HL-60 (cell line): ENCODE data around the gene AKR1C2.

ENCODE experiments used
- CTCF ChIP-seq: IDR thresholded peaks from one replicate; pipeline ENCODE4 v1.5.1; 2011; ENCODE audit warnings: low read length, control low read depth, inconsistent platforms; ENCODE audit not compliant: insufficient read depth
- POLR2AphosphoS5 ChIP-seq: IDR thresholded peaks from 2 replicates; pipeline ENCODE4 v1.6.1; 2012; ENCODE audit warnings: low read depth
- SPI1 ChIP-seq: IDR thresholded peaks from 2 replicates; pipeline ENCODE4 v1.6.1; 2012; ENCODE audit warnings: low read depth, mild to moderate bottlenecking, borderline replicate concordance
- TF ChIP-seq, protein P1 (sequence below): IDR thresholded peaks from 2 replicates; pipeline ENCODE4 v1.6.1; 2012; ENCODE audit warnings: low read depth; ENCODE audit not compliant: insufficient replicate concordance

DNA sequence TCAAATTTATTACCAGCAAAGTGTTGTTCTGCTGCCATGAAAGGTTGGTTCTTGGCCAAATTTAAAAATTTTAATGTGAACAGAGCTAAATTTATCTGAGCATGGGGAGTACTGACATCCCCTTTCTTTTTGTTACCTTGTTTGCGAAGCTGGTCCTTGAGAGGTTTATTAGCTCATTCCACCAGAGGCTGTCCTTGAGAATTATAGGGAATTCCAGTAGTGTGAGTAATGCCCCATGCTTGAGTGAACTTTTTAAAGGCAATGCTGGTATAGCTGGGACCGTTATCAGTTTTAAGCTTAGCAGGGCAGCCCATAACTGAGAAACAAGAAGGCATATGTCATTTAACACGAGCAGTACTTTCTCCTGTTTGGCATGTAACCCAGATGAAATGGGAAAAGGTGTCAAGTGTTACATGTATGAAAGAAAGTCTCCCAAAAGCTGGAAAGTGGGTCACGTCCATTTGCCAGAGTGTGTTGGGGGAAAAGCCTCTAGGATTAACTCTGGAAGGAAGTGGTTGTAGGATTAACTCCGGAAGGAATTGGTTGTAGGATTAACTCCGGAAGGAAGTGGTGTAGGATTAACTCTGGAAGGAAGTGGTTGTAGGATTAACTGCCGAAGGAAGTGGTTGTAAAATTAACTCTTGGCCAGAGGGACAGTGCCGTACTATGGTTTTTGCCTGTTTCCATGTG lies 37.3 kb upstream of the AKR1C2 start:
- no peak for TF ChIP-seq CTCF
- no peak for TF ChIP-seq POLR2AphosphoS5
- TF ChIP-seq SPI1, result no peak
- TF ChIP-seq, protein P1, sequence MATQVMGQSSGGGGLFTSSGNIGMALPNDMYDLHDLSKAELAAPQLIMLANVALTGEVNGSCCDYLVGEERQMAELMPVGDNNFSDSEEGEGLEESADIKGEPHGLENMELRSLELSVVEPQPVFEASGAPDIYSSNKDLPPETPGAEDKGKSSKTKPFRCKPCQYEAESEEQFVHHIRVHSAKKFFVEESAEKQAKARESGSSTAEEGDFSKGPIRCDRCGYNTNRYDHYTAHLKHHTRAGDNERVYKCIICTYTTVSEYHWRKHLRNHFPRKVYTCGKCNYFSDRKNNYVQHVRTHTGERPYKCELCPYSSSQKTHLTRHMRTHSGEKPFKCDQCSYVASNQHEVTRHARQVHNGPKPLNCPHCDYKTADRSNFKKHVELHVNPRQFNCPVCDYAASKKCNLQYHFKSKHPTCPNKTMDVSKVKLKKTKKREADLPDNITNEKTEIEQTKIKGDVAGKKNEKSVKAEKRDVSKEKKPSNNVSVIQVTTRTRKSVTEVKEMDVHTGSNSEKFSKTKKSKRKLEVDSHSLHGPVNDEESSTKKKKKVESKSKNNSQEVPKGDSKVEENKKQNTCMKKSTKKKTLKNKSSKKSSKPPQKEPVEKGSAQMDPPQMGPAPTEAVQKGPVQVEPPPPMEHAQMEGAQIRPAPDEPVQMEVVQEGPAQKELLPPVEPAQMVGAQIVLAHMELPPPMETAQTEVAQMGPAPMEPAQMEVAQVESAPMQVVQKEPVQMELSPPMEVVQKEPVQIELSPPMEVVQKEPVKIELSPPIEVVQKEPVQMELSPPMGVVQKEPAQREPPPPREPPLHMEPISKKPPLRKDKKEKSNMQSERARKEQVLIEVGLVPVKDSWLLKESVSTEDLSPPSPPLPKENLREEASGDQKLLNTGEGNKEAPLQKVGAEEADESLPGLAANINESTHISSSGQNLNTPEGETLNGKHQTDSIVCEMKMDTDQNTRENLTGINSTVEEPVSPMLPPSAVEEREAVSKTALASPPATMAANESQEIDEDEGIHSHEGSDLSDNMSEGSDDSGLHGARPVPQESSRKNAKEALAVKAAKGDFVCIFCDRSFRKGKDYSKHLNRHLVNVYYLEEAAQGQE, result no peak
